GM21786 (cell line): ENCODE results near the gene GKN2.

Experiments
- ATAC-seq: cut with Tn5 transposase; IDR thresholded peaks from one replicate; pipeline ENCODE4 v1.9.1; 2021; ENCODE audit not compliant: unreplicated experiment

Gene GKN2

GRCh38 chr2:68921646-68922045 is 31.0 kb downstream of the GKN2 start:
- ATAC-seq = no peak

GRCh38 chr2:68920481-68921170 is 32.1 kb downstream of the GKN2 start:
- no peak for ATAC-seq

GRCh38 chr2:68918497-68918896 is 34.2 kb downstream of the GKN2 start:
- no peak for ATAC-seq

GRCh38 chr2:68917034-68917718 is 35.5 kb downstream of the GKN2 start:
- ATAC-seq = no peak

GRCh38 chr2:68916226-68916625 is 36.5 kb downstream of the GKN2 start:
- ATAC-seq = no peak

- no peak for ATAC-seq
Measured at GRCh38 chr2:68915393-68915792, 37.3 kb downstream of the GKN2 start.

GRCh38 chr2:68913359-68913758 is 39.3 kb downstream of the GKN2 start:
- no peak for ATAC-seq

GRCh38 chr2:68912732-68913131 is 40.0 kb downstream of the GKN2 start:
- no peak for ATAC-seq

GRCh38 chr2:68912111-68912510 is 40.6 kb downstream of the GKN2 start:
- no peak for ATAC-seq

GRCh38 chr2:68911709-68912108 is 41.0 kb downstream of the GKN2 start:
- ATAC-seq = no peak

GRCh38 chr2:68911246-68911645 is 41.4 kb downstream of the GKN2 start:
- ATAC-seq = no peak

GRCh38 chr2:68909793-68910674 is 42.7 kb downstream of the GKN2 start:
- peak; percentile 35 for ATAC-seq

GRCh38 chr2:68908392-68908970 is 44.2 kb downstream of the GKN2 start:
- ATAC-seq = peak; percentile 94

GRCh38 chr2:68907920-68908253 is 44.8 kb downstream of the GKN2 start:
- peak; percentile 4 for ATAC-seq

GRCh38 chr2:68907232-68907919 is 45.3 kb downstream of the GKN2 start:
- ATAC-seq = no peak

- no peak for ATAC-seq
Measured at GRCh38 chr2:68906716-68907115, 46.0 kb downstream of the GKN2 start.

GRCh38 chr2:68905116-68905515 is 47.6 kb downstream of the GKN2 start:
- no peak for ATAC-seq

GRCh38 chr2:68901561-68901960 is 51.1 kb downstream of the GKN2 start:
- no peak for ATAC-seq

GRCh38 chr2:68901199-68901514 is 51.5 kb downstream of the GKN2 start:
- no peak for ATAC-seq

GRCh38 chr2:68900496-68901198 is 52.0 kb downstream of the GKN2 start:
- no peak for ATAC-seq
